Effector memory CD4-positive, alpha-beta T cell (primary cell): ENCODE measurements around the gene TRIM65.
"Not testable (repeated sequence)": the region's sequence is repeated elsewhere in the genome, so short reads cannot be mapped to it uniquely, and the experiment has no call there.

Source experiments
- DNase-seq, 3 donors: peaks; one replicate each; pipeline ENCODE4 v3.0.0-alpha.2; 2020
- H3K27ac ChIP-seq: 2 replicates; pipeline ENCODE4 v1.7.0; 2013; ENCODE audit warnings: mild to moderate bottlenecking, low read length, moderate library complexity; ENCODE audit not compliant: insufficient read depth, poor library complexity, severe bottlenecking
- H3K27me3 ChIP-seq: replicated peaks from 2 replicates; pipeline ENCODE4 v1.7.0; 2013; ENCODE audit warnings: mild to moderate bottlenecking, low read length; ENCODE audit not compliant: insufficient read depth, control insufficient read depth, poor library complexity, severe bottlenecking
- H3K36me3 ChIP-seq: 2 replicates; pipeline ENCODE4 v1.7.0; 2013; ENCODE audit warnings: mild to moderate bottlenecking, low read length, moderate library complexity; ENCODE audit not compliant: control insufficient read depth, insufficient read depth
- H3K4me1 ChIP-seq: 2 replicates; pipeline ENCODE4 v1.7.0; 2013; ENCODE audit warnings: low read length, mild to moderate bottlenecking; ENCODE audit not compliant: control insufficient read depth, insufficient read depth, poor library complexity, severe bottlenecking
- H3K4me3 ChIP-seq: 2 replicates; pipeline ENCODE4 v1.7.0; 2013; ENCODE audit warnings: low read length, low read depth, mild to moderate bottlenecking; ENCODE audit not compliant: insufficient read depth, poor library complexity, severe bottlenecking
- H3K9me3 ChIP-seq: 2 replicates; pipeline ENCODE4 v1.7.0; 2013; ENCODE audit warnings: mild to moderate bottlenecking, low read length, moderate library complexity; ENCODE audit not compliant: control insufficient read depth

The TRIM65 gene

GRCh38 chr17:75888484-75888883 is 8.3 kb downstream of the TRIM65 start:
- no peak overlapping the region for H3K4me3 ChIP-seq
- no peak for DNase-seq
- H3K4me1 ChIP-seq = no peaks in the 10 kb centered on the region
- peaks cover 21% of the 10 kb centered on the region for H3K36me3 ChIP-seq
- no peaks in the 10 kb centered on the region for H3K9me3 ChIP-seq
- H3K27me3 ChIP-seq = no peaks in the 10 kb centered on the region
- no peak overlapping the region for H3K27ac ChIP-seq

- H3K27ac ChIP-seq, H3K4me1 ChIP-seq, DNase-seq, H3K36me3 ChIP-seq, H3K4me3 ChIP-seq, H3K9me3 ChIP-seq, H3K27me3 ChIP-seq: not testable (repeated sequence)
Measured at GRCh38 chr17:75885860-75886259, 10.9 kb downstream of the TRIM65 start.

GRCh38 chr17:75885431-75885830 is 11.3 kb downstream of the TRIM65 start:
- no peak for DNase-seq
- no peaks in the 10 kb centered on the region for H3K9me3 ChIP-seq

GRCh38 chr17:75881678-75882454 is 14.9 kb downstream of the TRIM65 start:
- Histone ChIP-seq H3K4me1 (peaks cover 12% of the 10 kb centered on the region), H3K27me3 (no peaks in the 10 kb centered on the region), H3K36me3 (no peaks in the 10 kb centered on the region), H3K4me3 (no peak overlapping the region), H3K27ac (no peak overlapping the region), H3K9me3 (no peaks in the 10 kb centered on the region)
- no peak for DNase-seq

More at GRCh38 chr17:75885431-75885830, 11.3 kb downstream of the TRIM65 start:
- H3K27me3 ChIP-seq = no peaks in the 10 kb centered on the region
- no peaks in the 10 kb centered on the region for H3K4me1 ChIP-seq
- peaks cover 2% of the 10 kb centered on the region for H3K36me3 ChIP-seq
- no peak overlapping the region for H3K27ac ChIP-seq
- no peak overlapping the region for H3K4me3 ChIP-seq

GRCh38 chr17:75880266-75880665 is 16.5 kb downstream of the TRIM65 start:
- H3K9me3 ChIP-seq = no peaks in the 10 kb centered on the region
- no peak overlapping the region for H3K4me3 ChIP-seq
- H3K27me3 ChIP-seq = no peaks in the 10 kb centered on the region
- no peak overlapping the region for H3K27ac ChIP-seq
- no peak for DNase-seq
- H3K4me1 ChIP-seq = peaks cover 28% of the 10 kb centered on the region
- H3K36me3 ChIP-seq = no peaks in the 10 kb centered on the region

GRCh38 chr17:75878174-75878998 is 18.4 kb downstream of the TRIM65 start, which contains the start of gene TRIM47:
Gene TRIM47 (minus strand): TSS chr17:75878581. CDS start chr17:75878548, 33 bp downstream.
- H3K4me3 ChIP-seq = peak within 1 kb of the TSS; percentile 61
- H3K4me1 ChIP-seq = peaks cover 41% of the 10 kb centered on the region
- H3K27ac ChIP-seq = peak within 1 kb of the TSS; percentile 74

GRCh38 chr17:75877752-75878173 is 19.0 kb downstream of the TRIM65 start:
- Histone ChIP-seq H3K9me3 (no peaks in the 10 kb centered on the region), H3K27me3 (no peaks in the 10 kb centered on the region), H3K36me3 (peaks cover 9% of the 10 kb centered on the region), H3K4me1 (peaks cover 48% of the 10 kb centered on the region), H3K4me3 (peak overlapping the region; percentile 61), H3K27ac (peak overlapping the region; percentile 74)
- peak; percentile 39 to 65 (median 55) for DNase-seq

More at GRCh38 chr17:75878174-75878998, 18.4 kb downstream of the TRIM65 start, which contains the start of gene TRIM47:
- H3K27me3 ChIP-seq = no peaks in the 10 kb centered on the region
- no peaks in the 10 kb centered on the region for H3K9me3 ChIP-seq
- no peak for DNase-seq
- peaks cover 9% of the 10 kb centered on the region for H3K36me3 ChIP-seq

- peak overlapping the region; percentile 74 for H3K27ac ChIP-seq
- peaks cover 54% of the 10 kb centered on the region for H3K4me1 ChIP-seq
- no peaks in the 10 kb centered on the region for H3K9me3 ChIP-seq
- H3K4me3 ChIP-seq = peak overlapping the region; percentile 61
- DNase-seq = no peak
- H3K27me3 ChIP-seq = no peaks in the 10 kb centered on the region
- peaks cover 9% of the 10 kb centered on the region for H3K36me3 ChIP-seq
Measured at GRCh38 chr17:75876938-75877751, 19.6 kb downstream of the TRIM65 start.

GRCh38 chr17:75876190-75876937 is 20.4 kb downstream of the TRIM65 start:
- H3K9me3 ChIP-seq = no peaks in the 10 kb centered on the region
- peak overlapping the region; percentile 74 for H3K27ac ChIP-seq
- peaks cover 54% of the 10 kb centered on the region for H3K4me1 ChIP-seq
- H3K36me3 ChIP-seq = peaks cover 9% of the 10 kb centered on the region
- peak; percentile 60 to 76 (median 65) for DNase-seq
- peak overlapping the region; percentile 61 for H3K4me3 ChIP-seq
- no peaks in the 10 kb centered on the region for H3K27me3 ChIP-seq
